ENCODE results near the gene PSENEN.

The PSENEN gene

DNA sequence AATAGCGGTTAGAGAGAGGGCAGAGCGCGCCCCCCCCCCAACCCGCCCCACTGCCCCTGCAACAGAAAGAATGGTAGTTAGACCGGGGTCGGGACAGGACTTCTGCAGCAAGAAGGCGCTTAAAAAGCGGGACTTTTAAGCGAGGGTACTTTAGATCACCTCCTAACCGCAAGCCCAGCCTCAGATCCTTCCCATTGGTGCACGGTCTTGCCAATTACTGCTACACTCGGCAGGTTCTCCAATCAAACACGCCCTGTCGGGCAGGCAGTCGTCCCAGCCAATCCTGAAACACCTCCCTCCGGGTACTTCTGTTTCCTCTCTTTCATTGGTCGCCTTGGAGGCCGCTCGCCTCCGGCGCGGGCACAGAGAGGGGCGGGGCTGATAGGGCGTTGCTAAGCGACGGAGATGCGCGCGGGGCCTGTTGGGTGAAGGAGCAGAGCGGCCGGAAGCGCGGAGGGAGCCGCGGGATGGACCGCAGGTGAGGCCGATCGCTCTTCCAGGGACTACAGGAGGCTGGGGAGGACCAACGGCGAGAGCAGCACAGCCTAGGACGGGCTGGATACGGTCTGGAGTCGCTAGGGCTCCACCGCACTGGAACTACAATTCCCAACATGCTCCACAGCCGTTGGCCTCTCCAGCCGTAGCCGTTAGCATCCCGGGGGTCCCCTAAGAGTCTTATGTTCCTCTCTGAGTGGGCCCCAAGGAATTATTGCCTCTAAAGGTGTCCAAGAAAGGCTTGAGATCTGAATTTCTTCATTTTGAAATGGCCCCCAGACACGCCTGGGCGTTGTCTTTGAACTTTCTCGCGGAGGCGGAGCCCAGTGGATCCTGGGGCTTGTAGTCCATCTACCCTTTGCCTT lies 12.5 kb downstream of the PSENEN start, which contains the start of gene PROSER3:
Gene PROSER3, plus strand, starts transcription at position 428 of the 860 bp plus-strand sequence. Its CDS starts 40 bp downstream, at position 468.
- TF ChIP-seq, protein P1, sequence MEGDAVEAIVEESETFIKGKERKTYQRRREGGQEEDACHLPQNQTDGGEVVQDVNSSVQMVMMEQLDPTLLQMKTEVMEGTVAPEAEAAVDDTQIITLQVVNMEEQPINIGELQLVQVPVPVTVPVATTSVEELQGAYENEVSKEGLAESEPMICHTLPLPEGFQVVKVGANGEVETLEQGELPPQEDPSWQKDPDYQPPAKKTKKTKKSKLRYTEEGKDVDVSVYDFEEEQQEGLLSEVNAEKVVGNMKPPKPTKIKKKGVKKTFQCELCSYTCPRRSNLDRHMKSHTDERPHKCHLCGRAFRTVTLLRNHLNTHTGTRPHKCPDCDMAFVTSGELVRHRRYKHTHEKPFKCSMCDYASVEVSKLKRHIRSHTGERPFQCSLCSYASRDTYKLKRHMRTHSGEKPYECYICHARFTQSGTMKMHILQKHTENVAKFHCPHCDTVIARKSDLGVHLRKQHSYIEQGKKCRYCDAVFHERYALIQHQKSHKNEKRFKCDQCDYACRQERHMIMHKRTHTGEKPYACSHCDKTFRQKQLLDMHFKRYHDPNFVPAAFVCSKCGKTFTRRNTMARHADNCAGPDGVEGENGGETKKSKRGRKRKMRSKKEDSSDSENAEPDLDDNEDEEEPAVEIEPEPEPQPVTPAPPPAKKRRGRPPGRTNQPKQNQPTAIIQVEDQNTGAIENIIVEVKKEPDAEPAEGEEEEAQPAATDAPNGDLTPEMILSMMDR (IDR thresholded peaks at IDR 0.05; ENCODE audit: insufficient read depth, low read depth, low read length, missing control alignments), result no peak
- H3K4me3 ChIP-seq (ENCODE audit: low read length), result peak within 1 kb of the TSS; percentile 99
- peak; percentile 100 for DNase-seq (ENCODE audit: low read depth)

DNA sequence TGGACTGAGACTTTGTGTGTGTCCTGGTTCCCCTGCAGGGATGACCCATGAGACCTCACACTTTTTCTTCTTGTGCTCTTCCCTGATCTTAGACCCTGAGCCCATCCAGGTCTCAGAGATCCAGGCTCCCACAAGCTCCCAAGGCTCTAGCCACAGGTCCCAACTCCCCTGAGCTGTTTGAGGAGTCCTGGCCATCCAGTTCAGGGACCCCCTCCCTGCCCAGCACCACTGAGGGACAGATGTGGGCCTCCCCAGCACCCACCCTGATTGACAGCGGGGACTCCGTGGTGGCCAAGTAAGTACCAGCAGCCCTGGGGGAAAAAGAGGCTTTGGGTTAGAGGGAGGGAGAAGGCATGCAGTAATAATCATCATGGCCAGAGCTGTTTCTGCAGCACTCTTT lies 14.2 kb downstream of the PSENEN start:
- DNase-seq (ENCODE audit: low read depth), result no peak
- TF ChIP-seq, protein P1 (IDR thresholded peaks at IDR 0.05; ENCODE audit: insufficient read depth, low read depth, low read length, missing control alignments), result no peak

DNA sequence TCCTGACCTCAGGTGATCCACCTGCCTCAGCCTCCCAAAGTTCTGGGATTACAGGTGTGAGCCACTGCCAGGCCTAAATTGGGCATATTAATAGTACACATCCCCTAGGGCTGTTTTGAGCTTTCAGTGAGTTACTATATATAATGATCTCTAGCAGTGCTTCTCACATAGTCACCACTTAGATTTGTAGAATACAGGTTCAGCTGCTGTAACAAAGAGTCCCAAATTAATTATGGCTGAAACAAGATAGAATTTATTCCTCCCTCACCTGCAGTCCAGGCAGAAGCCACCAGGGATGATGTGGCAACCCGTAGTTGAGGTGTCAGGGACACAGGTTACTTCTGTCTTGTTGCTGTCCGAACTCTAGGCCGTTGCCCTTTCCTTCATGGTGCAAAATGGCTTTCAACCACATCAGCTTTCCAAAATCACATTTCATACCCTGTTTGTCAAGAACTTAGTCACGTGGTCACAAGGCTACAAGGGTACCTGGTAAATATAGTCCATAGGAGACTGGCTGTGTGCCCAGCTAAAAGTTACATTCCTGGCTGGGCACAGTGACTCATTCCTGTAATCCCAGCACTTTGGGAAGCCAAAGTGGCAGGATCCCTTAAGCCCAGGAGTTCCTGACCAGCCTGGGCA lies 15.4 kb downstream of the PSENEN start:
- TF ChIP-seq, protein P1 (IDR thresholded peaks at IDR 0.05; ENCODE audit: insufficient read depth, low read depth, low read length, missing control alignments), result no peak
- no peak for DNase-seq (ENCODE audit: low read depth)
- no peak overlapping the region for H3K4me3 ChIP-seq (ENCODE audit: low read length)

More for the DNA sequence above, 14.2 kb downstream of the PSENEN start:
- no peak overlapping the region for H3K4me3 ChIP-seq (ENCODE audit: low read length)

DNA sequence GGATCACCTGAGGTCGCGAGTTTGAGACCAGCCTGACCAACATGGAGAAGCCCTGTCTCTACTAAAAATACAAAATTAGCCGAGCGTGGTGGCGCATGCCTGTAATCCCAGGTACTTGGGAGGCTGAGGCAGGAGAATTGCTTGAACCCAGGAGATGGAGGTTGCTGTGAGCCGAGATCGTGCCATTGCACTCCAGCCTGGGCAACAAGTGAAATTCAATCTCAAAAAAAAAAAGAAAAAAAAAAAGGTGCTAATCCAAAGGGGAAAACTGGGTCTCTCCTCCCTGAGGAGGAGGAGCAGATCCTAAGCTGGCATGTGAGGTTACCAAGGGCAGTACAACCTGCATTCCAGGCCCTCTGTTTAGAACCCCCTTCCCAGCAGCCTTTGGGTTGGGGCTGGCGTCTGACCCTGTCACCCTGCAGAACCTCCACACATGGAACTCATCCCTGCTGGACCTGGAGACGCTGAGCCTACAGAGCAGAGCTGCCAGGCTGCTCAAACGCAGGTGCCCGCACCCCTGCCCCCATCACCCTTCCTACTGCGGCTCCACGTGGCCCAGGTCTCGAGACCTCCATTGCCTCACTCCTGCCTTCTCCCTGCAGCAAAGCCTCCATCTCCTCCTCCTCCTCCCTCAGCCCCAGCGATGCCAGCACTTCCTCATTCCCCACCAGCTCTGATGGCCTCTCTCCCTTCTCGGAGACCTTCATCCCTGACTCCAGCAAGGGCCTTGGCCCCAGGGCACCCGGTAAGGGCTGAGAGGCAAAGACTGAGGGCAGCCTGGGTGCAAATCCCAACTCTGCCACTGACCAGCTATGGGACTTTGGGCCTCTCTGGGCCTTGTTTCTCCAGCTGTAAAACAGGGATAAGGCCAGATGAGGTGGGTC lies 19.2 kb downstream of the PSENEN start:
- no peak for DNase-seq (ENCODE audit: low read depth)
- TF ChIP-seq, protein P1 (IDR thresholded peaks at IDR 0.05; ENCODE audit: insufficient read depth, low read depth, low read length, missing control alignments), result no peak
- H3K4me3 ChIP-seq (ENCODE audit: low read length), result no peak overlapping the region

DNA sequence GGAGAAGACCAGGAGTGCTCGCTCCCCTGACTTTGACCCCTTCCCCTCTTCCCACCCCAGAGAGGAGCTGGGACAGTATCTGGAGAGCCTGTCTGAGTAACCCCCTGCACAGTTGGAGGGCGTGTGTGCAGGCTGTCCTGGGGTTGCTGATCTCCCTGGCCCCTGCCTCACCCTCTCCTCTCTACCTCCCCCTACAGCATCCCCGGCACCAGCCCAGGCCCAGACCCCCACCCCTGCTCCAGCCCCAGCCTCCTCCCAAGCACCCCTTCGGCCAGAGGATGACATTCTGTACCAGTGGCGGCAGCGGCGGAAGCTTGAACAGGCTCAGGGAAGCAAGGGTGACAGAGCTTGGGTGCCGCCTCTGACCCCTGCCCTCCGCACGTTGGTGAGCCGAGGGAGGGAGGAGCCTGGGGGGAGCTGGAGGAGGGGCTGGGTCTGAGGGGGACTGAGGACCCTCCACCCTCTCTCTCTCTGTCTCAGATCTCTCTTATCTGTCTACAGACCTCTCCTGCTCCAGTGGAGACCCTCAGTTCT lies 21.2 kb downstream of the PSENEN start:
- no peak overlapping the region for H3K4me3 ChIP-seq (ENCODE audit: low read length)
- TF ChIP-seq, protein P1 (IDR thresholded peaks at IDR 0.05; ENCODE audit: insufficient read depth, low read depth, low read length, missing control alignments), result no peak
- DNase-seq (ENCODE audit: low read depth), result no peak

DNA sequence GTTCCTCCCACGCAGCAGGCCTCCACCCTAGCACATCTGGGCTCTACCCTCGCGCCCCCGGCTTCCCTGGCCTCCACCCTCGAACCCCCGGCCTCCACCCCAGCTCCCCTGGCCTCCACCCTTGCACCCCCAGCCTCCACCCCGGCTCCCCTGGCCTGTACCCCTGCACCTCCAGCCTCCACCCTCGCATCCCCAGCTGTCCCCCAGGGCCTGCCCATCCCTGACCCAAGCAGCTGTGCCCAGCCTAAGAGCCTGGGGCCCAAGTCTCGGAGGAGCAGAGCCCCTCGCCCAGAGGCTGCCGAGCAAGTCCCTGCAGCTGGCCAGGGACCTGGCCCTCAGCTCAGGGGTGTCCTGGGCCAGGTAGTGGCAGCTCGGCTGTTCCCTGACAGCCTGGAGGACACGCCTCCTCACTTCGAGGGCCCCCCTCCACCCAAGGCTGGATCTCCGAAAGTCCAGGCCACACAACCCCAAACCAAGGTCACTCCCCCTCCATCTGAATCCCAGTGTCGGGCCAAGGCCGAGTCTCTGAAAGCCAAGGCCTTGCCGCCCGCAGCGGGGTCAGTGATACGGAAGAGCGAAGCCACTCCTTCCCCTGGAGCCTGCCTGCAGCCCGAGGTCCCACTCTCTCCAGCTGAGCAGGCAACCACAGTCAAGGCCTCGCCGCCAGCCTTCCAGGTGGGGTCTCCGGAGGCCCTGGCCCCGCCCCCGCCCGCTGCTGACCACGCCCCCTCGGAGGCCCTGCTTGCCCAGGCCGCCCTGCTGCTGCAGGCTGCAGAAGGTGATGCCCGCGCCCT lies 22.0 kb downstream of the PSENEN start:
- H3K4me3 ChIP-seq (ENCODE audit: low read length), result no peak overlapping the region
- TF ChIP-seq, protein P1 (IDR thresholded peaks at IDR 0.05; ENCODE audit: insufficient read depth, low read depth, low read length, missing control alignments), result no peak
- DNase-seq (ENCODE audit: low read depth), result no peak

Measured in epithelial cell of esophagus (primary cell).